H1 (cell line): ENCODE measurements around the gene PLEKHG5. TPM values are rescaled to one million over a fixed set of nuclear protein-coding genes. Genes with fewer than 3 reads are reported as not detected.

Experiments used
- CTCF ChIA-PET: fragments of 300-600 bp; sonication (Branson Sonifier 250); formaldehyde crosslinking; loops from one replicate; lab custom pipeline; 2021; ENCODE audit not compliant: partially characterized antibody; lab: Charles Lee
- POLR2A ChIA-PET: fragments of 300-600 bp; sonication (Branson Sonifier 250); formaldehyde crosslinking; loops from one replicate; lab custom pipeline; 2021; ENCODE audit warnings: inconsistent platforms; ENCODE audit not compliant: partially characterized antibody; lab: Charles Lee
- DNase-seq, 2 experiments: peaks; one replicate each; pipeline versions ENCODE4 v3.0.0 to v3.0.0-alpha.2; 2010 to 2022; ENCODE audit warnings: low spot score in 2 of 2, low read depth in 1 of 2, mixed read lengths in 1 of 2
- FAIRE-seq: peaks from 2 replicates; lab custom pipeline; 2011; peaks lifted over from hg19 to GRCh38; lab: Jason Lieb, UNC
- H2AFZ ChIP-seq: 2 replicates; pipeline ENCODE4 v1.8.1; 2012; ENCODE audit warnings: low read length, inconsistent platforms
- H2AK5ac ChIP-seq: 2 replicates; pipeline ENCODE4 v1.6.1; 2013; ENCODE audit warnings: low read depth, low read length
- H2BK120ac ChIP-seq: replicated peaks from 2 replicates; pipeline ENCODE3; 2013; ENCODE audit warnings: low read depth, low read length, inconsistent platforms
- H2BK12ac ChIP-seq: 2 replicates; pipeline ENCODE4 v1.6.1; 2013; ENCODE audit warnings: low read depth, low read length
- H2BK15ac ChIP-seq: 2 replicates; pipeline ENCODE4 v1.6.1; 2013; ENCODE audit warnings: low read length
- H2BK20ac ChIP-seq: 2 replicates; pipeline ENCODE4 v1.6.1; 2013; ENCODE audit warnings: low read length
- H2BK5ac ChIP-seq: 2 replicates; pipeline ENCODE4 v1.6.1; 2013; ENCODE audit warnings: low read depth, low read length
- H3K14ac ChIP-seq: 2 replicates; pipeline ENCODE4 v1.6.1; 2013; ENCODE audit warnings: inconsistent platforms; ENCODE audit not compliant: insufficient read length
- H3K18ac ChIP-seq: 2 replicates; pipeline ENCODE4 v1.6.1; 2013; ENCODE audit warnings: low read length; ENCODE audit errors: extremely low read depth
- H3K23ac ChIP-seq: 2 replicates; pipeline ENCODE4 v1.6.1; 2013; ENCODE audit warnings: inconsistent platforms; ENCODE audit not compliant: insufficient read length
- H3K23me2 ChIP-seq: 2 replicates; pipeline ENCODE4 v1.6.1; 2013; ENCODE audit warnings: low read depth, low read length
- H3K27ac ChIP-seq: 2 replicates; pipeline ENCODE4 v1.6.1; 2011; ENCODE audit warnings: low read depth, low read length, inconsistent platforms
- H3K27me3 ChIP-seq, 4 experiments: replicated peaks in 1 of 4; 1 replicate in 1 of 4; 2 replicates in 3 of 4; pipeline versions ENCODE4 v1.6.1 to v1.8.1; 2011 to 2013; ENCODE audit warnings: low read length in 3 of 4, mild to moderate bottlenecking in 3 of 4, inconsistent platforms in 2 of 4, mixed read lengths in 2 of 4, moderate library complexity in 1 of 4; ENCODE audit not compliant: control insufficient read depth in 3 of 4, insufficient read depth in 3 of 4; ENCODE audit errors: extremely low read depth in 1 of 4
- H3K36me3 ChIP-seq, 4 experiments: 2 replicates each; pipeline versions ENCODE4 v1.6.1 to v1.8.1; 2011 to 2013; ENCODE audit warnings: mild to moderate bottlenecking in 4 of 4, low read length in 3 of 4, moderate library complexity in 2 of 4, control low read depth in 1 of 4, inconsistent platforms in 1 of 4; ENCODE audit not compliant: insufficient read depth in 4 of 4, control insufficient read depth in 2 of 4
- H3K4ac ChIP-seq: replicated peaks from 2 replicates; pipeline ENCODE3; 2013; ENCODE audit warnings: low read length, low read depth, mixed read lengths, inconsistent platforms; ENCODE audit not compliant: insufficient read length
- H3K4me1 ChIP-seq, 4 experiments: replicated peaks in 1 of 4; 1 replicate in 1 of 4; 2 replicates in 3 of 4; pipeline versions ENCODE4 v1.6.1 to v1.8.1; 2011 to 2013; ENCODE audit warnings: low read length in 3 of 4, inconsistent platforms in 2 of 4, mixed read lengths in 1 of 4; ENCODE audit not compliant: insufficient read depth in 4 of 4, control insufficient read depth in 3 of 4
- H3K4me2 ChIP-seq, 2 experiments: 2 replicates each; pipeline versions ENCODE4 v1.6.1 to v1.8.1; 2011 to 2013; ENCODE audit warnings: low read depth in 2 of 2, low read length in 2 of 2, control low read depth in 1 of 2, inconsistent platforms in 1 of 2, mild to moderate bottlenecking in 1 of 2; ENCODE audit not compliant: insufficient read depth in 1 of 2
- H3K4me3 ChIP-seq, 4 experiments: fragments of 200-600, 300-600 bp in 1 of 4; sonication (generic), shearing (Covaris generic), sonication (Bioruptor Twin) in 1 of 4; 2 replicates each; pipeline versions ENCODE4 v1.5.1 to v1.8.1; 2011 to 2016; ENCODE audit warnings: low read length in 4 of 4, low read depth in 3 of 4, control low read depth in 2 of 4, inconsistent platforms in 2 of 4, mild to moderate bottlenecking in 2 of 4, mixed read lengths in 1 of 4, moderate library complexity in 1 of 4; ENCODE audit not compliant: insufficient read depth in 2 of 4; ENCODE audit errors: extremely low read depth in 1 of 4
- H3K56ac ChIP-seq: replicated peaks from 2 replicates; pipeline ENCODE3; 2013; ENCODE audit warnings: low read depth, mild to moderate bottlenecking, mixed read lengths, low read length, inconsistent platforms; ENCODE audit not compliant: insufficient read length
- H3K79me1 ChIP-seq: 2 replicates; pipeline ENCODE4 v1.6.1; 2013; ENCODE audit warnings: low read depth, low read length, control low read depth
- H3K79me2 ChIP-seq, 2 experiments: 2 replicates each; pipeline versions ENCODE4 v1.6.1 to v1.8.1; 2012 to 2013; ENCODE audit warnings: low read length in 2 of 2, mild to moderate bottlenecking in 2 of 2, inconsistent platforms in 1 of 2; ENCODE audit not compliant: insufficient read depth in 2 of 2, control insufficient read depth in 1 of 2
- H3K9ac ChIP-seq, 4 experiments: replicated peaks in 1 of 4; 1 replicate in 1 of 4; 2 replicates in 3 of 4; pipeline versions ENCODE4 v1.6.1 to v1.8.1; 2011 to 2013; ENCODE audit warnings: low read depth in 3 of 4, low read length in 3 of 4, control low read depth in 2 of 4, mild to moderate bottlenecking in 2 of 4, moderate library complexity in 2 of 4, inconsistent platforms in 1 of 4; ENCODE audit errors: extremely low read depth in 1 of 4
- H3K9me3 ChIP-seq, 2 experiments: 2 replicates each; pipeline versions ENCODE4 v1.6.1 to v1.8.1; 2012 to 2013; ENCODE audit warnings: mild to moderate bottlenecking in 2 of 2, moderate library complexity in 2 of 2, control low read depth in 1 of 2, inconsistent platforms in 1 of 2, low read depth in 1 of 2, low read length in 1 of 2, mixed read lengths in 1 of 2; ENCODE audit not compliant: insufficient read depth in 2 of 2
- H4K20me1 ChIP-seq, 2 experiments: replicated peaks in 1 of 2; 2 replicates each; pipeline versions ENCODE3 to v1.8.1; 2011 to 2013; ENCODE audit warnings: inconsistent platforms in 2 of 2, low read length in 2 of 2, mild to moderate bottlenecking in 1 of 2; ENCODE audit not compliant: insufficient read depth in 2 of 2, control insufficient read depth in 1 of 2
- H4K5ac ChIP-seq: 2 replicates; pipeline ENCODE4 v1.6.1; 2013; ENCODE audit warnings: low read length, low read depth, mixed read lengths, inconsistent platforms; ENCODE audit not compliant: insufficient read length
- H4K8ac ChIP-seq: 2 replicates; pipeline ENCODE4 v1.8.0; 2013; ENCODE audit warnings: mild to moderate bottlenecking, moderate library complexity, low read length, inconsistent platforms; ENCODE audit not compliant: insufficient read depth; ENCODE audit errors: extremely low read depth
- H4K91ac ChIP-seq: replicated peaks from 2 replicates; pipeline ENCODE3; 2013; ENCODE audit warnings: low read length, mixed read lengths, inconsistent platforms; ENCODE audit not compliant: insufficient read length
- CTCF ChIP-seq, 3 experiments: IDR thresholded peaks; 1 replicate in 2 of 3; 2 replicates in 1 of 3; pipeline versions ENCODE4 v1.5.1 to v1.6.1; 2011; ENCODE audit warnings: low read length in 3 of 3, mild to moderate bottlenecking in 3 of 3, inconsistent platforms in 2 of 3, low read depth in 1 of 3, moderate library complexity in 1 of 3; ENCODE audit not compliant: insufficient read depth in 1 of 3; ENCODE audit errors: control extremely low read depth in 1 of 3
- EZH2 ChIP-seq: fragments of 200-600 bp; sonication (generic); IDR thresholded peaks from 2 replicates; pipeline ENCODE4 v1.7.1; 2012; ENCODE audit warnings: low read depth, mild to moderate bottlenecking, moderate library complexity, low read length, inconsistent platforms; ENCODE audit not compliant: severe bottlenecking
- GTF2F1 ChIP-seq: IDR thresholded peaks from 2 replicates; pipeline ENCODE4 v1.6.1; 2012; ENCODE audit warnings: low read depth, low read length, improper control_type of control experiment, borderline replicate concordance
- HDAC6 ChIP-seq: IDR thresholded peaks from one replicate; pipeline ENCODE4 v1.7.1; 2012; ENCODE audit warnings: low read depth, mild to moderate bottlenecking, inconsistent platforms, low read length, moderate library complexity
- POLR2AphosphoS5 ChIP-seq: IDR thresholded peaks from 2 replicates; pipeline ENCODE4 v1.6.1; 2011; ENCODE audit warnings: low read depth, low read length
- SP2 ChIP-seq: IDR thresholded peaks from 2 replicates; pipeline ENCODE4 v1.6.1; 2012; ENCODE audit warnings: mild to moderate bottlenecking, low read length, inconsistent platforms
- SP4 ChIP-seq: IDR thresholded peaks from 2 replicates; pipeline ENCODE4 v1.6.1; 2012; ENCODE audit warnings: low read length, inconsistent platforms
- USF2 ChIP-seq: IDR thresholded peaks from 2 replicates; pipeline ENCODE4 v1.6.1; 2011; ENCODE audit warnings: low read length, improper control_type of control experiment
- WGBS, 2 experiments: shearing (Covaris generic) in 1 of 2; methylation state at CpG; one replicate each; pipeline versions ENCODE4 v1.1.6 to v1.1.7; 2013 to 2015; ENCODE audit warnings: low lambda C conversion rate in 2 of 2, mixed read lengths in 2 of 2, inconsistent platforms in 1 of 2, low coverage in 1 of 2, missing lambda C conversion rate in 1 of 2; ENCODE audit not compliant: insufficient replicate concordance in 2 of 2, insufficient coverage in 1 of 2, insufficient read length in 1 of 2; ENCODE audit errors: extremely low coverage in 1 of 2, missing lambda C conversion rate in 1 of 2; 5-methylcytosine and 5-hydroxymethylcytosine counted together
- polyA plus RNA-seq, 7 experiments: library from polyadenylated mRNA; depleted of rRNA in 3 of 7; stranded (reverse) in 5 of 7; unstranded in 2 of 7; fragments of >200 nt in 5 of 7; fragments of 200-250 nt in 2 of 7; gene quantifications; 1 replicate in 5 of 7; 2 replicates in 1 of 7; 4 replicates in 1 of 7; pipeline versions ENCODE4 v1.2.1 to v1.2.3, GENCODE V29; 2011 to 2013; ENCODE audit warnings: missing spikeins in 2 of 7, mixed read lengths in 2 of 7
- total RNA-seq: library from RNA; stranded (reverse); fragmentation: NEBNext Ultra II Directional; extraction: Animal tissue kit (Norgen Biotek cat#: 25700); gene quantifications from 2 replicates; pipeline ENCODE4 v1.2.1, GENCODE V29; 2021

Gene PLEKHG5
- total and polyA plus RNA-seq, 2 of the 8 experiments (the other 6 are each of a cell fraction or from before 2014, with no cell fraction given), result 10.4 to 13.8 TPM

GRCh38 chr1:6462412-6463119 is 28.9 kb downstream of the PLEKHG5 start:
- peaks cover 0 to 6% (median 3%) of the 10 kb centered on the region in 4 experiments; a peak in 1 of 8 replicates for H3K36me3 ChIP-seq
- H2BK20ac ChIP-seq, result no peak overlapping the region
- no peak overlapping the region for H3K4ac ChIP-seq
- no peaks in the 10 kb centered on the region for H3K9me3 ChIP-seq
- H3K79me2 ChIP-seq, result no peaks in the 10 kb centered on the region
- POLR2A ChIA-PET, result interaction anchor here (0.8 to 2.8 kb wide), 7 partner anchors 8 to 133 kb away, joined by 3 to 13 read pairs (median 3); no protein-coding TSS in a partner anchor
- no peak overlapping the region for H3K9ac ChIP-seq
- no peak overlapping the region for H3K56ac ChIP-seq
- CTCF ChIA-PET, result interaction anchor here (0.6 to 6.1 kb wide), 20 partner anchors 8 to 62 kb away, joined by 3 to 31 read pairs (median 5); partner anchors contain the start of gene PLEKHG5
- H3K4me1 ChIP-seq, result peaks cover 0 to 20% (median 14%) of the 10 kb centered on the region in 4 experiments; a peak in 5 of 7 replicates
- H4K91ac ChIP-seq, result no peak overlapping the region
- H3K23me2 ChIP-seq, result no peaks in the 10 kb centered on the region; the same call in 1 of the 2 replicates
- no peak overlapping the region for H4K5ac ChIP-seq
- 0 out of 2 replicates have a peak overlapping the region, but pooled peaks have one; percentile 16 for H2BK15ac ChIP-seq
- no peak overlapping the region for H3K27ac ChIP-seq
- no peak overlapping the region for H3K4me3 ChIP-seq
- FAIRE-seq (no peak), DNase-seq (no peak)
- WGBS, 2 experiments, result 94% methylated on average over 12 of the region's 13 CpGs; no CpG with 5 or more reads in 1 of the 2 experiments
- no peak overlapping the region; the same call in 1 of the 2 replicates for H4K8ac ChIP-seq
- H2AFZ ChIP-seq, result no peak overlapping the region
- H2BK12ac ChIP-seq, result no peak overlapping the region
- H3K27me3 ChIP-seq, result peaks cover 0 to 7% (median 4%) of the 10 kb centered on the region in 4 experiments; a peak in 3 of 7 replicates
- H3K18ac ChIP-seq, result no peak overlapping the region
- no peak overlapping the region for H3K23ac ChIP-seq
- H3K14ac ChIP-seq, result no peak overlapping the region
- H4K20me1 ChIP-seq, result no peaks in the 10 kb centered on the region
- no peak overlapping the region for H2BK5ac ChIP-seq
- no peak overlapping the region for H2AK5ac ChIP-seq
- no peak overlapping the region for H2BK120ac ChIP-seq
- H3K4me2 ChIP-seq, result no peak overlapping the region
- H3K79me1 ChIP-seq, result no peaks in the 10 kb centered on the region
- TF ChIP-seq GTF2F1 (no peak), USF2 (no peak), SP4 (no peak), SP2 (no peak), POLR2AphosphoS5 (no peak), EZH2 (no peak), HDAC6 (no peak), CTCF (IDR thresholded peaks at IDR 0.05; ENCODE audit: control extremely low read depth in 1 of 3, insufficient read depth in 1 of 3, low read depth in 1 of 3, low read length in 3 of 3) (no peak)
